ENCODE data around the gene CBLB. TPM values are rescaled to one million over a fixed set of nuclear protein-coding genes. Genes with fewer than 3 reads are reported as not detected.
A peak's percentile ranks its signal among the peaks of the same experiment; 100 is the strongest.

CBLB gene
- total and polyA plus RNA-seq, 9 of the 15 experiments (the other 6 are each of a cell fraction or from before 2014, with no cell fraction given): 1.8 to 8.1 (median 5.3) TPM

GRCh38 chr3:105868431-105868741 is 426 bp downstream of the CBLB start (continued):
- TF ChIP-seq ARID4B (CRISPR knock-in tag; IDR thresholded peaks at IDR 0.05) (0 out of 2 replicates have a peak, but pooled peaks have one; percentile 18), UBTF (IDR thresholded peaks at IDR 0.05; ENCODE audit: borderline replicate concordance in 1 of 2, low read depth in 2 of 2, low read length in 2 of 2) (0 out of 4 replicates have a peak, but pooled peaks of 1 of the 2 experiments have one; percentile 0), NR1H2 (CRISPR knock-in tag; IDR thresholded peaks at IDR 0.05) (no peak), ZBTB7A (IDR thresholded peaks at IDR 0.05; ENCODE audit: borderline replicate concordance, control insufficient read depth, low read depth, low read length) (peak; percentile 40; the same call in 1 of the 2 replicates), HDGF (IDR thresholded peaks at IDR 0.05) (no peak), KAT7 (CRISPR knock-in tag; IDR thresholded peaks at IDR 0.05; ENCODE audit: borderline replicate concordance) (0 out of 2 replicates have a peak, but pooled peaks have one; percentile 49), RBBP5 (IDR thresholded peaks at IDR 0.05; ENCODE audit: borderline replicate concordance, insufficient read depth, low read length, poor library complexity, severe bottlenecking) (peak; percentile 66), PTTG1 (tag; IDR thresholded peaks at IDR 0.05; ENCODE audit: low read depth) (no peak), SAP30 (IDR thresholded peaks at IDR 0.05; ENCODE audit: borderline replicate concordance, insufficient read depth, low read depth, low read length, poor library complexity, severe bottlenecking) (peak; percentile 35), ZNF263 (CRISPR knock-in tag; IDR thresholded peaks at IDR 0.05; ENCODE audit: borderline replicate concordance) (peak; percentile 89), MYC (IDR thresholded peaks at IDR 0.05; ENCODE audit: low read depth, low read length) (no peak), MYC (CRISPR knock-in tag; IDR thresholded peaks at IDR 0.05; ENCODE audit: borderline replicate concordance, low read depth) (peak; percentile 40; the same call in 1 of the 2 replicates)
- TF ChIP-seq, protein P1, sequence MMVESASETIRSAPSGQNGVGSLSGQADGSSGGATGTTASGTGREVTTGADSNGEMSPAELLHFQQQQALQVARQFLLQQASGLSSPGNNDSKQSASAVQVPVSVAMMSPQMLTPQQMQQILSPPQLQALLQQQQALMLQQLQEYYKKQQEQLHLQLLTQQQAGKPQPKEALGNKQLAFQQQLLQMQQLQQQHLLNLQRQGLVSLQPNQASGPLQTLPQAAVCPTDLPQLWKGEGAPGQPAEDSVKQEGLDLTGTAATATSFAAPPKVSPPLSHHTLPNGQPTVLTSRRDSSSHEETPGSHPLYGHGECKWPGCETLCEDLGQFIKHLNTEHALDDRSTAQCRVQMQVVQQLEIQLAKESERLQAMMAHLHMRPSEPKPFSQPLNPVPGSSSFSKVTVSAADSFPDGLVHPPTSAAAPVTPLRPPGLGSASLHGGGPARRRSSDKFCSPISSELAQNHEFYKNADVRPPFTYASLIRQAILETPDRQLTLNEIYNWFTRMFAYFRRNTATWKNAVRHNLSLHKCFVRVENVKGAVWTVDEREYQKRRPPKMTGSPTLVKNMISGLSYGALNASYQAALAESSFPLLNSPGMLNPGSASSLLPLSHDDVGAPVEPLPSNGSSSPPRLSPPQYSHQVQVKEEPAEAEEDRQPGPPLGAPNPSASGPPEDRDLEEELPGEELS (CRISPR knock-in tag; IDR thresholded peaks at IDR 0.05; ENCODE audit: borderline replicate concordance): no peak
- TF ChIP-seq, protein P2, sequence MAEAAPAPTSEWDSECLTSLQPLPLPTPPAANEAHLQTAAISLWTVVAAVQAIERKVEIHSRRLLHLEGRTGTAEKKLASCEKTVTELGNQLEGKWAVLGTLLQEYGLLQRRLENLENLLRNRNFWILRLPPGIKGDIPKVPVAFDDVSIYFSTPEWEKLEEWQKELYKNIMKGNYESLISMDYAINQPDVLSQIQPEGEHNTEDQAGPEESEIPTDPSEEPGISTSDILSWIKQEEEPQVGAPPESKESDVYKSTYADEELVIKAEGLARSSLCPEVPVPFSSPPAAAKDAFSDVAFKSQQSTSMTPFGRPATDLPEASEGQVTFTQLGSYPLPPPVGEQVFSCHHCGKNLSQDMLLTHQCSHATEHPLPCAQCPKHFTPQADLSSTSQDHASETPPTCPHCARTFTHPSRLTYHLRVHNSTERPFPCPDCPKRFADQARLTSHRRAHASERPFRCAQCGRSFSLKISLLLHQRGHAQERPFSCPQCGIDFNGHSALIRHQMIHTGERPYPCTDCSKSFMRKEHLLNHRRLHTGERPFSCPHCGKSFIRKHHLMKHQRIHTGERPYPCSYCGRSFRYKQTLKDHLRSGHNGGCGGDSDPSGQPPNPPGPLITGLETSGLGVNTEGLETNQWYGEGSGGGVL (CRISPR knock-in tag; IDR thresholded peaks at IDR 0.05): no peak
- TF ChIP-seq, protein P3, sequence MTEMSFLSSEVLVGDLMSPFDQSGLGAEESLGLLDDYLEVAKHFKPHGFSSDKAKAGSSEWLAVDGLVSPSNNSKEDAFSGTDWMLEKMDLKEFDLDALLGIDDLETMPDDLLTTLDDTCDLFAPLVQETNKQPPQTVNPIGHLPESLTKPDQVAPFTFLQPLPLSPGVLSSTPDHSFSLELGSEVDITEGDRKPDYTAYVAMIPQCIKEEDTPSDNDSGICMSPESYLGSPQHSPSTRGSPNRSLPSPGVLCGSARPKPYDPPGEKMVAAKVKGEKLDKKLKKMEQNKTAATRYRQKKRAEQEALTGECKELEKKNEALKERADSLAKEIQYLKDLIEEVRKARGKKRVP (CRISPR knock-in tag; IDR thresholded peaks at IDR 0.05): no peak

Data from K562 (cell line).